KMS-11 (cell line): ENCODE measurements around the gene PDZD8.

Experiments used
- H2AFZ ChIP-seq: fragments of 200-600 bp; sonication (generic); 2 replicates; pipeline ENCODE4 v1.6.1; 2016; ENCODE audit warnings: antibody characterized with exemption, mixed run types, low read depth
- H3K27ac ChIP-seq: fragments of 200-600 bp; sonication (generic); 2 replicates; pipeline ENCODE4 v1.6.1; 2016; ENCODE audit warnings: mild to moderate bottlenecking, mixed run types
- H3K27me3 ChIP-seq: fragments of 200-600 bp; sonication (generic); 2 replicates; pipeline ENCODE4 v1.6.1; 2017; ENCODE audit warnings: mild to moderate bottlenecking, low read depth, mixed run types, moderate library complexity; ENCODE audit not compliant: insufficient read depth
- H3K36me3 ChIP-seq: fragments of 200-600 bp; sonication (generic); 2 replicates; pipeline ENCODE4 v1.6.1; 2017; ENCODE audit warnings: mild to moderate bottlenecking, mixed run types; ENCODE audit not compliant: insufficient read depth
- H3K4me1 ChIP-seq: fragments of 200-600 bp; sonication (generic); 2 replicates; pipeline ENCODE4 v1.6.1; 2016; ENCODE audit warnings: mild to moderate bottlenecking, low read depth, mixed run types; ENCODE audit not compliant: poor library complexity, severe bottlenecking
- H3K4me2 ChIP-seq: fragments of 200-600 bp; sonication (generic); 2 replicates; pipeline ENCODE4 v1.7.0; 2016; ENCODE audit warnings: mild to moderate bottlenecking, mixed run types
- H3K4me3 ChIP-seq: fragments of 200-600 bp; sonication (generic); IDR thresholded peaks from 2 replicates; pipeline ENCODE4 v1.6.1; 2017; ENCODE audit warnings: low read depth, low read length, mixed read lengths; ENCODE audit not compliant: insufficient read depth
- H3K79me2 ChIP-seq: fragments of 200-600 bp; sonication (generic); 2 replicates; pipeline ENCODE4 v1.6.1; 2016; ENCODE audit warnings: low read depth, mixed run types; ENCODE audit not compliant: insufficient read depth
- H3K9ac ChIP-seq: fragments of 200-600 bp; sonication (generic); 2 replicates; pipeline ENCODE4 v1.6.1; 2016; ENCODE audit warnings: mild to moderate bottlenecking, mixed run types
- H4K20me1 ChIP-seq: fragments of 200-600 bp; sonication (generic); 2 replicates; pipeline ENCODE4 v1.6.1; 2016; ENCODE audit warnings: mild to moderate bottlenecking, mixed run types; ENCODE audit not compliant: insufficient read depth
- CTCF ChIP-seq: fragments of 200-600 bp; sonication (generic); conservative IDR thresholded peaks from 2 replicates; pipeline ENCODE4 v1.6.1; 2017; ENCODE audit warnings: low read depth, mild to moderate bottlenecking, antibody characterized with exemption, low read length, moderate library complexity, mixed read lengths

Gene PDZD8

GRCh38 chr10:117250411-117250810 lies 124.8 kb downstream of the PDZD8 start:
- no peaks in the 10 kb centered on the region for H4K20me1 ChIP-seq
- H3K4me2 ChIP-seq = no peak overlapping the region
- H3K79me2 ChIP-seq = no peaks in the 10 kb centered on the region
- no peaks in the 10 kb centered on the region for H3K36me3 ChIP-seq
- no peak overlapping the region for H3K9ac ChIP-seq
- no peak overlapping the region for H3K4me3 ChIP-seq
- no peak for TF ChIP-seq CTCF
- no peaks in the 10 kb centered on the region for H3K27me3 ChIP-seq
- no peak overlapping the region for H2AFZ ChIP-seq
- H3K27ac ChIP-seq = no peak overlapping the region
- H3K4me1 ChIP-seq = no peaks in the 10 kb centered on the region

- Histone ChIP-seq H3K4me3 (no peak overlapping the region), H3K4me1 (no peaks in the 10 kb centered on the region), H3K9ac (no peak overlapping the region), H3K4me2 (no peak overlapping the region), H4K20me1 (no peaks in the 10 kb centered on the region), H3K27me3 (no peaks in the 10 kb centered on the region), H3K79me2 (no peaks in the 10 kb centered on the region), H3K36me3 (no peaks in the 10 kb centered on the region), H3K27ac (no peak overlapping the region), H2AFZ (no peak overlapping the region)
- TF ChIP-seq CTCF = no peak
Measured at GRCh38 chr10:117249493-117250093, 125.6 kb downstream of the PDZD8 start.

GRCh38 chr10:117248750-117249465 lies 126.3 kb downstream of the PDZD8 start:
- Histone ChIP-seq H2AFZ (no peak overlapping the region), H4K20me1 (no peaks in the 10 kb centered on the region), H3K9ac (no peak overlapping the region), H3K27ac (no peak overlapping the region), H3K79me2 (no peaks in the 10 kb centered on the region), H3K4me1 (no peaks in the 10 kb centered on the region), H3K4me3 (no peak overlapping the region), H3K4me2 (no peak overlapping the region), H3K27me3 (no peaks in the 10 kb centered on the region), H3K36me3 (no peaks in the 10 kb centered on the region)
- no peak for TF ChIP-seq CTCF

GRCh38 chr10:117246997-117247671 lies 128.1 kb downstream of the PDZD8 start:
- Histone ChIP-seq H4K20me1 (no peaks in the 10 kb centered on the region), H3K36me3 (no peaks in the 10 kb centered on the region), H3K4me3 (no peak overlapping the region), H3K4me1 (no peaks in the 10 kb centered on the region), H2AFZ (no peak overlapping the region), H3K79me2 (no peaks in the 10 kb centered on the region), H3K27me3 (no peaks in the 10 kb centered on the region), H3K4me2 (no peak overlapping the region), H3K9ac (no peak overlapping the region), H3K27ac (no peak overlapping the region)
- TF ChIP-seq CTCF = no peak
